B cell (primary cell): ENCODE data around the gene SMAGP. TPM values are rescaled to one million over a fixed set of nuclear protein-coding genes. Genes with fewer than 3 reads are reported as not detected.

Source experiments
- ATAC-seq: fragments of 200-7000 bp; cut with Tn5 transposase; one replicate; pipeline ENCODE4 v1.10.0; 2021; ENCODE audit warnings: low read depth, mild to moderate bottlenecking, moderate number of reproducible peaks, moderate library complexity
- CTCF ChIA-PET: fragments of 350-600 bp; sonication (Branson Sonifier 250); formaldehyde crosslinking; loops from one replicate; lab custom pipeline; 2021; ENCODE audit warnings: antibody characterized with exemption, inconsistent platforms; lab: Charles Lee
- POLR2A ChIA-PET: fragments of 350-600 bp; sonication (Branson Sonifier 250); formaldehyde crosslinking; loops from one replicate; lab custom pipeline; 2021; ENCODE audit warnings: antibody characterized with exemption; lab: Charles Lee
- DNase-seq: peaks from one replicate; pipeline ENCODE4 v3.0.0; 2013
- H2AFZ ChIP-seq: 2 replicates; pipeline ENCODE4 v1.6.1; 2012; ENCODE audit warnings: mild to moderate bottlenecking, low read depth, low read length; ENCODE audit not compliant: insufficient read depth, poor library complexity, severe bottlenecking
- H3K27ac ChIP-seq, 2 donors: 1 replicate in 1 of 2; 2 replicates in 1 of 2; pipeline ENCODE4 v1.5.1; 2012 to 2013; ENCODE audit warnings: low read length in 2 of 2, mild to moderate bottlenecking in 2 of 2, moderate library complexity in 1 of 2
- H3K27me3 ChIP-seq, 4 experiments: fragments of 200-600 bp in 1 of 4; sonication (generic) in 1 of 4; replicated peaks in 1 of 4; 1 replicate in 2 of 4; 2 replicates in 2 of 4; pipeline versions ENCODE4 v1.6.1 to v1.7.0; 2013 to 2016; ENCODE audit warnings: low read length in 3 of 4, mild to moderate bottlenecking in 2 of 4, mixed read lengths in 1 of 4, moderate library complexity in 1 of 4; ENCODE audit not compliant: insufficient read depth in 4 of 4, control insufficient read depth in 3 of 4; ENCODE audit errors: control extremely low read depth in 1 of 4
- H3K36me3 ChIP-seq, 2 experiments: replicated peaks in 1 of 2; 1 replicate in 1 of 2; 2 replicates in 1 of 2; pipeline versions ENCODE4 v1.6.1 to v1.7.1; 2013; ENCODE audit warnings: low read length in 1 of 2; ENCODE audit not compliant: insufficient read depth in 2 of 2, control insufficient read depth in 1 of 2; ENCODE audit errors: control extremely low read depth in 1 of 2, extremely low read depth in 1 of 2
- H3K4me1 ChIP-seq, 2 donors: fragments of 200-600 bp in 1 of 2; sonication (generic) in 1 of 2; 1 replicate in 1 of 2; 2 replicates in 1 of 2; pipeline versions ENCODE4 v1.5.1 to v1.6.1; 2013 to 2017; ENCODE audit warnings: low read length in 2 of 2; ENCODE audit not compliant: control insufficient read depth in 2 of 2, insufficient read depth in 2 of 2
- H3K4me2 ChIP-seq: replicated peaks from 2 replicates; pipeline ENCODE3; 2012; ENCODE audit warnings: mild to moderate bottlenecking, low read depth, low read length; ENCODE audit not compliant: poor library complexity, severe bottlenecking
- H3K4me3 ChIP-seq, 5 experiments: fragments of 200-600 bp in 1 of 5; sonication (generic) in 1 of 5; 1 replicate in 3 of 5; 2 replicates in 2 of 5; pipeline versions ENCODE4 v1.5.1 to v1.7.0; 2011 to 2016; ENCODE audit warnings: low read length in 4 of 5, mild to moderate bottlenecking in 4 of 5, low read depth in 2 of 5, control low read depth in 1 of 5, moderate library complexity in 1 of 5; ENCODE audit not compliant: insufficient read depth in 1 of 5; ENCODE audit errors: control extremely low read depth in 1 of 5, extremely low read depth in 1 of 5
- H3K79me2 ChIP-seq: fragments of 200-600 bp; sonication (generic); one replicate; pipeline ENCODE4 v1.6.0; 2016; ENCODE audit warnings: low read length; ENCODE audit not compliant: control insufficient read depth, insufficient read depth
- H3K9ac ChIP-seq: fragments of 200-600 bp; sonication (generic); 2 replicates; pipeline ENCODE4 v1.6.1; 2017; ENCODE audit warnings: mild to moderate bottlenecking, low read length, moderate library complexity
- H3K9me3 ChIP-seq, 3 donors: one replicate each; pipeline versions ENCODE4 v1.6.1 to v1.7.1; 2013; ENCODE audit warnings: low read length in 2 of 3; ENCODE audit not compliant: control insufficient read depth in 2 of 3, insufficient read depth in 1 of 3; ENCODE audit errors: control extremely low read depth in 1 of 3
- H4K20me1 ChIP-seq: 2 replicates; pipeline ENCODE4 v1.6.0; 2012; ENCODE audit warnings: mild to moderate bottlenecking, low read length; ENCODE audit not compliant: insufficient read depth, control insufficient read depth, poor library complexity, severe bottlenecking
- H3K27ac Mint-ChIP-seq: one replicate; pipeline ENCODE4 v1.8.0; 2021; ENCODE audit warnings: mixed read lengths
- H3K27me3 Mint-ChIP-seq: one replicate; pipeline ENCODE4 v1.8.0; 2021; ENCODE audit warnings: mixed read lengths
- H3K4me1 Mint-ChIP-seq: one replicate; pipeline ENCODE4 v1.8.0; 2021; ENCODE audit warnings: mixed read lengths
- H3K4me3 Mint-ChIP-seq: one replicate; pipeline ENCODE4 v1.8.0; 2021; ENCODE audit warnings: mixed read lengths
- H3K9me3 Mint-ChIP-seq: one replicate; pipeline ENCODE4 v1.8.0; 2022; ENCODE audit warnings: mixed read lengths; ENCODE audit not compliant: insufficient read depth
- CTCF ChIP-seq: fragments of 200-600 bp; IDR thresholded peaks from one replicate; pipeline ENCODE4 v1.8.0; 2022; ENCODE audit warnings: antibody characterized with exemption, mild to moderate bottlenecking
- EZH2 ChIP-seq: IDR thresholded peaks from 2 replicates; pipeline ENCODE4 v1.6.1; 2012; ENCODE audit warnings: borderline replicate concordance, low read depth, mild to moderate bottlenecking, moderate library complexity, low read length; ENCODE audit not compliant: insufficient read depth, poor library complexity, severe bottlenecking
- WGBS: methylation state at CpG from one replicate; pipeline ENCODE4 v1.1.5; 2013; ENCODE audit warnings: missing lambda C conversion rate; ENCODE audit not compliant: insufficient coverage; 5-methylcytosine and 5-hydroxymethylcytosine counted together
- intact Hi-C: fragments of 100-400 bp; cut with micrococcal nuclease; formaldehyde crosslinking; loops from one replicate; pipeline ENCODE4 v1.10.0; 2022
- polyA plus RNA-seq: library from polyadenylated mRNA; depleted of rRNA; stranded (reverse); fragments of >200 nt; gene quantifications from 2 replicates; pipeline ENCODE4 v1.2.3, GENCODE V29; 2012
- total RNA-seq, 2 donors: library from RNA; stranded (reverse); fragments of 120-200 nt in 1 of 2; gene quantifications; 1 replicate in 1 of 2; 2 replicates in 1 of 2; pipeline versions ENCODE4 v1.2.3 to v1.2.4, GENCODE V29; 2013 to 2022

The SMAGP gene
- total and polyA plus RNA-seq, 2 donors (not counting 1 experiment from before 2014, with no cell fraction given) = 10.4 to 21.6 TPM

- H3K4me1 Mint-ChIP-seq = peaks cover 41% of the 10 kb centered on the region
- ATAC-seq = no peak
Measured at GRCh38 chr12:51247523-51248206, 22.6 kb downstream of the SMAGP start.

GRCh38 chr12:51246254-51246853 is 23.9 kb downstream of the SMAGP start:
- H3K27me3 Mint-ChIP-seq = no peaks in the 10 kb centered on the region
- no peaks in the 10 kb centered on the region for H3K9me3 Mint-ChIP-seq
- peak overlapping the region; percentile 3 for H3K9ac ChIP-seq
- H3K36me3 ChIP-seq = peaks cover 0 to 51% of the 10 kb centered on the region in 2 experiments
- H3K4me3 Mint-ChIP-seq = peak overlapping the region; percentile 49
- POLR2A ChIA-PET = interaction anchor here (0.6 kb wide), 1 partner anchor 157 kb away, joined by 3 read pairs; no protein-coding TSS in a partner anchor
- H3K4me1 Mint-ChIP-seq = peaks cover 49% of the 10 kb centered on the region
- CTCF ChIA-PET = interaction anchor here (1.5 kb wide), 1 partner anchor 28 kb away, joined by 4 read pairs; the partner anchor contains the start of gene POU6F1
- peak overlapping the region; percentile 63 to 78 for H3K27ac ChIP-seq
- H3K27me3 ChIP-seq = no peaks in the 10 kb centered on the region
- H2AFZ ChIP-seq = no peak overlapping the region
- TF ChIP-seq CTCF = no peak
- no peak for TF ChIP-seq EZH2
- H3K9me3 ChIP-seq = no peaks in the 10 kb centered on the region
- peak overlapping the region; percentile 58 for H3K4me2 ChIP-seq
- peak overlapping the region; percentile 91 for H3K27ac Mint-ChIP-seq
- peaks cover 23% of the 10 kb centered on the region for H4K20me1 ChIP-seq
- ATAC-seq (peak; percentile 24), DNase-seq (peak; percentile 53)
- intact Hi-C loops = loop anchor here (10.0 kb wide), 1 partner anchor 482 kb away; the partner anchor contains the start of gene ATF1
- H3K79me2 ChIP-seq = peaks cover 11% of the 10 kb centered on the region
- no CpG with 5 or more reads among the region's 7 CpGs for WGBS
- H3K4me3 ChIP-seq = no peak overlapping the region
- H3K4me1 ChIP-seq = peaks cover 26 to 35% of the 10 kb centered on the region in 2 donors

More at GRCh38 chr12:51247523-51248206, 22.6 kb downstream of the SMAGP start:
- peak overlapping the region; percentile 58 for H3K4me2 ChIP-seq
- H3K36me3 ChIP-seq = peaks cover 0 to 39% of the 10 kb centered on the region in 2 experiments
- Mint-ChIP-seq H3K4me3 (peak overlapping the region; percentile 26), H3K9me3 (no peaks in the 10 kb centered on the region), H3K27ac (peak overlapping the region; percentile 64), H3K27me3 (no peaks in the 10 kb centered on the region)
- ChIA-PET POLR2A (interaction anchor here (1.4 kb wide), 1 partner anchor 9 kb away, joined by 4 read pairs; the partner anchor contains the start of gene DAZAP2), CTCF (interaction anchor here (0.6 to 2.2 kb wide), 4 partner anchors 11 to 480 kb away, joined by 3 to 6 read pairs (median 4); no protein-coding TSS in a partner anchor)
- H3K9ac ChIP-seq = no peak overlapping the region
- no peaks in the 10 kb centered on the region for H3K9me3 ChIP-seq
- intact Hi-C loops = loop anchor here (10.0 kb wide), 1 partner anchor 483 kb away; the partner anchor contains the start of gene ATF1
- H4K20me1 ChIP-seq = peaks cover 13% of the 10 kb centered on the region
- peaks cover 26 to 29% of the 10 kb centered on the region in 2 donors for H3K4me1 ChIP-seq
- no peaks in the 10 kb centered on the region for H3K27me3 ChIP-seq
- peak overlapping the region in 1 of 2 donors; percentile 42 for H3K27ac ChIP-seq
- no peak overlapping the region for H2AFZ ChIP-seq
- TF ChIP-seq EZH2 = no peak
- 86% methylated on average over 11 of the region's 14 CpGs for WGBS
- peaks cover 11% of the 10 kb centered on the region for H3K79me2 ChIP-seq
- H3K4me3 ChIP-seq = no peak overlapping the region
- DNase-seq = no peak
